Common myeloid progenitor, CD34-positive (primary cell): ENCODE data around the gene EFCAB14.

Source experiments
- CTCF ChIA-PET: fragments of 350-600 bp; sonication (Branson Sonifier 250); formaldehyde crosslinking; loops from one replicate; lab custom pipeline; 2021; ENCODE audit warnings: antibody characterized with exemption; lab: Charles Lee
- POLR2A ChIA-PET: fragments of 350-600 bp; sonication (Branson Sonifier 250); formaldehyde crosslinking; loops from one replicate; lab custom pipeline; 2021; ENCODE audit warnings: antibody characterized with exemption; lab: Charles Lee
- DNase-seq, 3 donors: peaks; one replicate each; pipeline versions ENCODE4 v3.0.0 to v3.0.0-alpha.2; 2013
- H3K27ac ChIP-seq, 2 experiments: 1 replicate in 1 of 2; 2 replicates in 1 of 2; pipeline ENCODE4 v1.7.0; 2013; ENCODE audit warnings: inconsistent platforms in 2 of 2, low read length in 2 of 2, mild to moderate bottlenecking in 2 of 2, low read depth in 1 of 2, moderate library complexity in 1 of 2; ENCODE audit not compliant: severe bottlenecking in 2 of 2, insufficient read depth in 1 of 2, poor library complexity in 1 of 2
- H3K27me3 ChIP-seq, 5 experiments: replicated peaks in 2 of 5; 1 replicate in 3 of 5; 2 replicates in 2 of 5; pipeline versions ENCODE4 v1.6.1 to v1.7.0; 2013; ENCODE audit warnings: low read length in 4 of 5, mild to moderate bottlenecking in 2 of 5, moderate library complexity in 2 of 5, inconsistent platforms in 1 of 5; ENCODE audit not compliant: insufficient read depth in 5 of 5, control insufficient read depth in 4 of 5
- H3K36me3 ChIP-seq, 4 experiments: 1 replicate in 2 of 4; 2 replicates in 2 of 4; pipeline versions ENCODE4 v1.6.1 to v1.7.0; 2013; ENCODE audit warnings: low read length in 3 of 4, control low read depth in 1 of 4, mild to moderate bottlenecking in 1 of 4; ENCODE audit not compliant: control insufficient read depth in 4 of 4, insufficient read depth in 4 of 4
- H3K4me1 ChIP-seq, 4 experiments: 1 replicate in 3 of 4; 2 replicates in 1 of 4; pipeline versions ENCODE4 v1.6.1 to v1.7.1; 2013; ENCODE audit warnings: low read length in 3 of 4, mild to moderate bottlenecking in 3 of 4, control low read depth in 1 of 4, inconsistent platforms in 1 of 4, moderate library complexity in 1 of 4; ENCODE audit not compliant: control insufficient read depth in 4 of 4, insufficient read depth in 4 of 4; ENCODE audit errors: control extremely low read depth in 1 of 4
- H3K4me3 ChIP-seq, 7 experiments: 1 replicate in 4 of 7; 2 replicates in 3 of 7; pipeline versions ENCODE4 v1.5.1 to v1.7.0; 2013; ENCODE audit warnings: mild to moderate bottlenecking in 7 of 7, low read length in 6 of 7, moderate library complexity in 6 of 7, inconsistent platforms in 2 of 7, low read depth in 2 of 7, control low read depth in 1 of 7; ENCODE audit not compliant: insufficient read depth in 4 of 7, control insufficient read depth in 1 of 7; ENCODE audit errors: extremely low read depth in 1 of 7
- H3K9me3 ChIP-seq, 5 experiments: 1 replicate in 4 of 5; 2 replicates in 1 of 5; pipeline versions ENCODE4 v1.6.1 to v1.7.1; 2013; ENCODE audit warnings: low read length in 4 of 5, mild to moderate bottlenecking in 2 of 5, inconsistent platforms in 1 of 5, low read depth in 1 of 5, moderate library complexity in 1 of 5; ENCODE audit not compliant: control insufficient read depth in 4 of 5, insufficient read depth in 2 of 5; ENCODE audit errors: control extremely low read depth in 1 of 5
- WGBS: methylation state at CpG from one replicate; pipeline ENCODE4 v1.1.5; 2013; ENCODE audit not compliant: insufficient coverage; 5-methylcytosine and 5-hydroxymethylcytosine counted together

The EFCAB14 gene

GRCh38 chr1:46679789-46680573, 38.9 kb downstream of the EFCAB14 start:
- no peak for DNase-seq
- H3K27me3 ChIP-seq, result no peaks in the 10 kb centered on the region
- H3K4me3 ChIP-seq, result no peak overlapping the region
- WGBS, result 100% methylated on average over 1 of the region's 6 CpGs
- H3K9me3 ChIP-seq, result no peaks in the 10 kb centered on the region
- ChIA-PET POLR2A (no interaction called here), CTCF (no interaction called here)
- H3K36me3 ChIP-seq, result peaks cover 33 to 85% (median 50%) of the 10 kb centered on the region in 4 experiments
- peaks cover 0 to 6% (median 0%) of the 10 kb centered on the region in 4 experiments for H3K4me1 ChIP-seq
- H3K27ac ChIP-seq, result no peak overlapping the region

- Histone ChIP-seq H3K36me3 (peaks cover 20 to 79% (median 34%) of the 10 kb centered on the region in 4 experiments), H3K9me3 (no peaks in the 10 kb centered on the region), H3K27me3 (no peaks in the 10 kb centered on the region), H3K4me3 (no peak overlapping the region), H3K4me1 (peaks cover 0 to 6% (median 0%) of the 10 kb centered on the region in 4 experiments), H3K27ac (no peak overlapping the region)
- no peak for DNase-seq
- ChIA-PET CTCF (interaction anchor here (0.8 to 3.1 kb wide), 5 partner anchors 9 to 54 kb away, joined by 3 to 13 read pairs (median 3); partner anchors contain the start of gene ATPAF1), POLR2A (interaction anchor here (0.6 kb wide), 1 partner anchor 83 kb away, joined by 4 read pairs; no protein-coding TSS in a partner anchor)
- 80% methylated on average over 1 of the region's 1 CpG for WGBS
Observed at GRCh38 chr1:46677339-46677738, 41.6 kb downstream of the EFCAB14 start.

- Histone ChIP-seq H3K27ac (peak overlapping the region in 1 of 2 experiments; percentile 62), H3K4me1 (peaks cover 0 to 6% (median 0%) of the 10 kb centered on the region in 4 experiments), H3K9me3 (no peaks in the 10 kb centered on the region), H3K27me3 (no peaks in the 10 kb centered on the region), H3K36me3 (peaks cover 16 to 71% (median 28%) of the 10 kb centered on the region in 4 experiments), H3K4me3 (no peak overlapping the region)
- POLR2A ChIA-PET, result interaction anchor here (0.6 kb wide), 1 partner anchor 58 kb away, joined by 4 read pairs; no protein-coding TSS in a partner anchor
- CTCF ChIA-PET, result interaction anchor here (1.4 to 3.1 kb wide), 3 partner anchors 9 to 14 kb away, joined by 3 to 13 read pairs (median 7); partner anchors contain the start of gene ATPAF1
- DNase-seq, result no peak
- WGBS, result 67% methylated on average over 1 of the region's 1 CpG
Observed at GRCh38 chr1:46676531-46676930, 42.4 kb downstream of the EFCAB14 start.

- peaks cover 0 to 6% (median 0%) of the 10 kb centered on the region in 4 experiments for H3K4me1 ChIP-seq
- H3K36me3 ChIP-seq, result peaks cover 16 to 63% (median 26%) of the 10 kb centered on the region in 4 experiments
- no CpG with 5 or more reads among the region's 1 CpG for WGBS
- peak overlapping the region in 2 of 7 experiments; percentile 39 to 48 for H3K4me3 ChIP-seq
- ChIA-PET POLR2A (interaction anchor here (0.5 kb wide), 1 partner anchor 70 kb away, joined by 4 read pairs; no protein-coding TSS in a partner anchor), CTCF (interaction anchor here (1.6 to 2.3 kb wide), 2 partner anchors 11 to 12 kb away, joined by 7 read pairs; no protein-coding TSS in a partner anchor)
- no peaks in the 10 kb centered on the region for H3K27me3 ChIP-seq
- H3K27ac ChIP-seq, result peak overlapping the region in 1 of 2 experiments; percentile 62
- peak in 2 of 3 donors; percentile 41 to 44 for DNase-seq
- H3K9me3 ChIP-seq, result no peaks in the 10 kb centered on the region
Observed at GRCh38 chr1:46675549-46676314, 43.2 kb downstream of the EFCAB14 start.

- Histone ChIP-seq H3K4me1 (peaks cover 0 to 8% (median 0%) of the 10 kb centered on the region in 4 experiments), H3K36me3 (peaks cover 8 to 50% (median 15%) of the 10 kb centered on the region in 4 experiments), H3K4me3 (no peak overlapping the region), H3K9me3 (no peaks in the 10 kb centered on the region), H3K27me3 (no peaks in the 10 kb centered on the region), H3K27ac (no peak overlapping the region)
- WGBS, result 67% methylated on average over 1 of the region's 4 CpGs
- POLR2A ChIA-PET, result no interaction called here
- CTCF ChIA-PET, result interaction anchor here (1.0 to 1.2 kb wide), 2 partner anchors 113 to 125 kb away, joined by 3 read pairs; no protein-coding TSS in a partner anchor
- peak in 2 of 3 donors; percentile 63 for DNase-seq
Observed at GRCh38 chr1:46673749-46674182, 45.1 kb downstream of the EFCAB14 start.

- peaks cover 3 to 40% (median 11%) of the 10 kb centered on the region in 4 experiments for H3K36me3 ChIP-seq
- ChIA-PET CTCF (interaction anchor here (1.2 kb wide), 1 partner anchor 124 kb away, joined by 3 read pairs; no protein-coding TSS in a partner anchor), POLR2A (no interaction called here)
- no peak overlapping the region for H3K4me3 ChIP-seq
- H3K27ac ChIP-seq, result no peak overlapping the region
- WGBS, result 100% methylated on average over 7 of the region's 8 CpGs
- no peaks in the 10 kb centered on the region for H3K9me3 ChIP-seq
- no peaks in the 10 kb centered on the region for H3K27me3 ChIP-seq
- no peak for DNase-seq
- H3K4me1 ChIP-seq, result peaks cover 0 to 13% (median under 1%) of the 10 kb centered on the region in 4 experiments
Observed at GRCh38 chr1:46672696-46673095, 46.2 kb downstream of the EFCAB14 start.
